Testis (tissue), 3 donors: ENCODE data around the gene SFMBT2. TPM values are rescaled to one million over a fixed set of nuclear protein-coding genes. Genes with fewer than 3 reads are reported as not detected.

Experiments used
- DNase-seq: peaks from one replicate; pipeline ENCODE4 v3.0.0-alpha.2; 2019
- H3K27ac ChIP-seq, 2 donors: fragments of 200-600 bp; sonication (generic); one replicate each; pipeline ENCODE4 v1.5.1; 2019
- H3K27me3 ChIP-seq: fragments of 200-600 bp; sonication (generic); one replicate; pipeline ENCODE4 v1.5.1; 2019
- H3K36me3 ChIP-seq: fragments of 200-600 bp; sonication (generic); one replicate; pipeline ENCODE4 v1.5.1; 2017; ENCODE audit warnings: low read depth; ENCODE audit errors: missing control alignments
- H3K4me1 ChIP-seq: fragments of 200-600 bp; sonication (generic); one replicate; pipeline ENCODE4 v1.5.1; 2019
- H3K4me3 ChIP-seq, 2 donors: fragments of 200-600 bp; sonication (generic); one replicate each; pipeline ENCODE4 v1.5.1; 2017 to 2019
- H3K9me3 ChIP-seq: fragments of 200-600 bp; sonication (generic); one replicate; pipeline ENCODE4 v1.5.1; 2017
- CTCF ChIP-seq, 3 experiments: fragments of 450-650 bp in 2 of 3; fragments of 200-600 bp in 1 of 3; sonication (generic) in 1 of 3; IDR thresholded peaks; one replicate each; pipeline ENCODE4 v1.5.1; 2016 to 2019; ENCODE audit warnings: antibody characterized with exemption in 3 of 3, mild to moderate bottlenecking in 2 of 3, moderate library complexity in 1 of 3
- POLR2A ChIP-seq: fragments of 450-650 bp; IDR thresholded peaks from one replicate; pipeline ENCODE4 v1.6.1; 2017; ENCODE audit warnings: antibody characterized with exemption, mild to moderate bottlenecking, moderate library complexity
- WGBS, 2 donors: methylation state at CpG; one replicate each; pipeline ENCODE4 v1.1.5; 2018; 5-methylcytosine and 5-hydroxymethylcytosine counted together
- intact Hi-C: fragments of 100-400 bp; cut with DNase I; formaldehyde crosslinking; loops from one replicate; pipeline ENCODE4 v1.15.1; 2023; ENCODE audit warnings: low total_unique reads
- polyA plus RNA-seq: library from polyadenylated mRNA; stranded (reverse); fragments of 350-450 nt; fragmentation: Illumina TruSeq; extraction: RNeasy Lipid Tissue Mini Kit (QIAGEN cat#74804); gene quantifications from one replicate; pipeline ENCODE4 v1.2.3, GENCODE V29; 2014; ENCODE audit warnings: low read depth, low replicate concordance; ENCODE audit not compliant: insufficient read depth
- total RNA-seq, 2 donors: library from RNA; depleted of rRNA; stranded (reverse); fragments of >200 nt; gene quantifications; one replicate each; pipeline ENCODE4 v1.2.3, GENCODE V29; 2016

Gene SFMBT2
- total and polyA plus RNA-seq, 3 donors from 2014 or later, result 3.6 to 8.5 (median 7.6) TPM

- intact Hi-C loops, result no loop called here
- H3K27ac ChIP-seq, result no peak overlapping the region
- 91 to 93% methylated on average over 8 of the region's 8 CpGs for WGBS, 2 donors
These were observed 145.3 kb downstream of the SFMBT2 start for GRCh38 chr10:7265396-7266123.

GRCh38 chr10:7264313-7264756 is 146.5 kb downstream of the SFMBT2 start:
- no peak for DNase-seq

More at GRCh38 chr10:7265396-7266123, 145.3 kb downstream of the SFMBT2 start:
- H3K36me3 ChIP-seq, result no peaks in the 10 kb centered on the region
- no peak for DNase-seq
- H3K9me3 ChIP-seq, result no peaks in the 10 kb centered on the region
- TF ChIP-seq CTCF (IDR thresholded peaks at IDR 0.05) (no peak), POLR2A (no peak)
- H3K4me3 ChIP-seq, result no peak overlapping the region
- H3K27me3 ChIP-seq, result no peaks in the 10 kb centered on the region
- peaks cover 3% of the 10 kb centered on the region for H3K4me1 ChIP-seq

GRCh38 chr10:7263616-7264015 is 147.2 kb downstream of the SFMBT2 start:
- Histone ChIP-seq H3K4me3 (no peak overlapping the region), H3K27me3 (no peaks in the 10 kb centered on the region), H3K9me3 (no peaks in the 10 kb centered on the region), H3K27ac (no peak overlapping the region), H3K36me3 (no peaks in the 10 kb centered on the region), H3K4me1 (peaks cover 5% of the 10 kb centered on the region)
- DNase-seq, result no peak
- 93% methylated on average over 5 of the region's 5 CpGs for WGBS, 2 donors
- TF ChIP-seq POLR2A (no peak), CTCF (IDR thresholded peaks at IDR 0.05) (no peak)
- intact Hi-C loops, result loop anchor here (5.0 kb wide), 1 partner anchor 149 kb away; the partner anchor contains the start of gene SFMBT2

More at GRCh38 chr10:7264313-7264756, 146.5 kb downstream of the SFMBT2 start:
- H3K27me3 ChIP-seq, result no peaks in the 10 kb centered on the region
- H3K4me1 ChIP-seq, result peaks cover 5% of the 10 kb centered on the region
- H3K27ac ChIP-seq, result no peak overlapping the region
- TF ChIP-seq POLR2A (no peak), CTCF (IDR thresholded peaks at IDR 0.05) (no peak)
- H3K4me3 ChIP-seq, result no peak overlapping the region
- 57 to 65% methylated on average over 7 of the region's 7 CpGs for WGBS, 2 donors
- H3K36me3 ChIP-seq, result no peaks in the 10 kb centered on the region
- intact Hi-C loops, result loop anchor here (5.0 kb wide), 1 partner anchor 148 kb away; the partner anchor contains the start of gene SFMBT2
- no peaks in the 10 kb centered on the region for H3K9me3 ChIP-seq

- WGBS, 2 donors, result 85 to 90% methylated on average over 5 of the region's 5 CpGs
- no peak overlapping the region for H3K4me3 ChIP-seq
- H3K4me1 ChIP-seq, result peaks cover 5% of the 10 kb centered on the region
- DNase-seq, result no peak
- no peak for TF ChIP-seq POLR2A
- TF ChIP-seq CTCF (IDR thresholded peaks at IDR 0.05), result no peak
- H3K27ac ChIP-seq, result no peak overlapping the region
- no peaks in the 10 kb centered on the region for H3K9me3 ChIP-seq
- no peaks in the 10 kb centered on the region for H3K36me3 ChIP-seq
- intact Hi-C loops, result loop anchor here (5.0 kb wide), 1 partner anchor 151 kb away; the partner anchor contains the start of gene SFMBT2
- no peaks in the 10 kb centered on the region for H3K27me3 ChIP-seq
These were observed 149.5 kb downstream of the SFMBT2 start for GRCh38 chr10:7261351-7261750.
